ENCODE measurements around the gene LRP11. TPM values are rescaled to one million over a fixed set of nuclear protein-coding genes. Genes with fewer than 3 reads are reported as not detected.

Gene LRP11
- total and polyA plus RNA-seq, 2 of the 13 experiments (the other 11 are each of a cell fraction or from before 2014, with no cell fraction given): 32.4 to 48.9 TPM

GRCh38 chr6:149863698-149864577, at the start of gene LRP11 (continued):
- TF ChIP-seq THYN1 (CRISPR knock-in tag; IDR thresholded peaks at IDR 0.05; ENCODE audit: borderline replicate concordance, low read depth) (no peak), TCF7L2 (IDR thresholded peaks at IDR 0.05; ENCODE audit: low read depth, low read length) (no peak), RBAK (CRISPR knock-in tag; IDR thresholded peaks at IDR 0.05) (no peak), ZNF549 (CRISPR knock-in tag; IDR thresholded peaks at IDR 0.05) (peak; percentile 30; the same call in 1 of the 2 replicates), ATF1 (CRISPR knock-in tag; IDR thresholded peaks at IDR 0.05) (no peak), ZNF841 (CRISPR knock-in tag; IDR thresholded peaks at IDR 0.05; ENCODE audit: borderline replicate concordance) (peak; percentile 84; the same call in 1 of the 2 replicates), FOSL1 (CRISPR knock-in tag; IDR thresholded peaks at IDR 0.05; ENCODE audit: borderline replicate concordance) (no peak), TGIF2 (CRISPR knock-in tag; IDR thresholded peaks at IDR 0.05) (peak; percentile 25; the same call in 1 of the 2 replicates), ZBTB40 (IDR thresholded peaks at IDR 0.05) (no peak), ZBTB40 (CRISPR knock-in tag; IDR thresholded peaks at IDR 0.05) (peak; percentile 76), HNRNPUL1 (IDR thresholded peaks at IDR 0.05; ENCODE audit: low read depth, low read length) (no peak), GLMP (CRISPR knock-in tag; IDR thresholded peaks at IDR 0.05; ENCODE audit: borderline replicate concordance) (0 out of 2 replicates have a peak, but pooled peaks have one; percentile 20), PHF5A (CRISPR knock-in tag; IDR thresholded peaks at IDR 0.05; ENCODE audit: low read depth, unreplicated experiment) (no peak), ZNF17 (CRISPR knock-in tag; IDR thresholded peaks at IDR 0.05) (no peak), MATR3 (CRISPR knock-in tag; IDR thresholded peaks at IDR 0.05) (no peak)
